Measurements from ENCODE around the gene USP48. TPM values are rescaled to one million over a fixed set of nuclear protein-coding genes. Genes with fewer than 3 reads are reported as not detected.

Gene USP48
- total RNA-seq, 1 donor from 2014 or later = 78.7 TPM

DNA sequence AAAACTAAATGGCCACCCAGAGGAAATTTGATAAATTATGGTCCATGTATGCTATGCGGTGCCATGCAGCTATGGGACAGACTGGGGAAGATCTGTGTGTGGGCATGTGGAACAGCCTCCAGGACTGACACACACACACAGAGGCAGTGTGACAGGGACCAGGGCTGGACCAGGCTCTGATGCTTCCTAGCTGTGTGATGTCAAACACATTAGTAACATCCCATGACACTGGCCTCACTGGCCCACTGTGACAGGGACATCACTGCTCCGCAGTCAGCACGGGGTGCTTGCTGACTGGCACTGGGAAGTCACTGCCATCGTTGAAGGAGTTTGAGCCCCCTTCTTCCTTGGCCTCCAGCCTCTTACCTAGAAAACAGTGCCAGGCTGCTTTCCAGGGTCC is 127.7 kb downstream of the USP48 start:
- Mint-ChIP-seq H3K27ac (ENCODE audit: unreplicated experiment) (no peak overlapping the region), H3K27me3 (ENCODE audit: unreplicated experiment) (peaks cover 16% of the 10 kb centered on the region), H3K4me1 (ENCODE audit: low read depth, unreplicated experiment) (peaks cover 8% of the 10 kb centered on the region), H3K4me3 (ENCODE audit: unreplicated experiment) (no peak overlapping the region), H3K36me3 (ENCODE audit: unreplicated experiment) (no peaks in the 10 kb centered on the region), H3K9me3 (ENCODE audit: unreplicated experiment) (no peaks in the 10 kb centered on the region)
- TF ChIP-seq, protein P1, sequence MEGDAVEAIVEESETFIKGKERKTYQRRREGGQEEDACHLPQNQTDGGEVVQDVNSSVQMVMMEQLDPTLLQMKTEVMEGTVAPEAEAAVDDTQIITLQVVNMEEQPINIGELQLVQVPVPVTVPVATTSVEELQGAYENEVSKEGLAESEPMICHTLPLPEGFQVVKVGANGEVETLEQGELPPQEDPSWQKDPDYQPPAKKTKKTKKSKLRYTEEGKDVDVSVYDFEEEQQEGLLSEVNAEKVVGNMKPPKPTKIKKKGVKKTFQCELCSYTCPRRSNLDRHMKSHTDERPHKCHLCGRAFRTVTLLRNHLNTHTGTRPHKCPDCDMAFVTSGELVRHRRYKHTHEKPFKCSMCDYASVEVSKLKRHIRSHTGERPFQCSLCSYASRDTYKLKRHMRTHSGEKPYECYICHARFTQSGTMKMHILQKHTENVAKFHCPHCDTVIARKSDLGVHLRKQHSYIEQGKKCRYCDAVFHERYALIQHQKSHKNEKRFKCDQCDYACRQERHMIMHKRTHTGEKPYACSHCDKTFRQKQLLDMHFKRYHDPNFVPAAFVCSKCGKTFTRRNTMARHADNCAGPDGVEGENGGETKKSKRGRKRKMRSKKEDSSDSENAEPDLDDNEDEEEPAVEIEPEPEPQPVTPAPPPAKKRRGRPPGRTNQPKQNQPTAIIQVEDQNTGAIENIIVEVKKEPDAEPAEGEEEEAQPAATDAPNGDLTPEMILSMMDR (IDR thresholded peaks at IDR 0.05; ENCODE audit: partially characterized antibody, unreplicated experiment) = no peak
- no peak for DNase-seq

- Mint-ChIP-seq H3K4me1 (ENCODE audit: low read depth, unreplicated experiment) (peaks cover 8% of the 10 kb centered on the region), H3K9me3 (ENCODE audit: unreplicated experiment) (no peaks in the 10 kb centered on the region), H3K36me3 (ENCODE audit: unreplicated experiment) (no peaks in the 10 kb centered on the region), H3K27me3 (ENCODE audit: unreplicated experiment) (peaks cover 14% of the 10 kb centered on the region), H3K4me3 (ENCODE audit: unreplicated experiment) (no peak overlapping the region), H3K27ac (ENCODE audit: unreplicated experiment) (no peak overlapping the region)
- TF ChIP-seq, protein P1 (IDR thresholded peaks at IDR 0.05; ENCODE audit: partially characterized antibody, unreplicated experiment) = no peak
- DNase-seq = no peak
These were observed 128.7 kb downstream of the USP48 start for GRCh38 chr1:21654209-21654608.

DNA sequence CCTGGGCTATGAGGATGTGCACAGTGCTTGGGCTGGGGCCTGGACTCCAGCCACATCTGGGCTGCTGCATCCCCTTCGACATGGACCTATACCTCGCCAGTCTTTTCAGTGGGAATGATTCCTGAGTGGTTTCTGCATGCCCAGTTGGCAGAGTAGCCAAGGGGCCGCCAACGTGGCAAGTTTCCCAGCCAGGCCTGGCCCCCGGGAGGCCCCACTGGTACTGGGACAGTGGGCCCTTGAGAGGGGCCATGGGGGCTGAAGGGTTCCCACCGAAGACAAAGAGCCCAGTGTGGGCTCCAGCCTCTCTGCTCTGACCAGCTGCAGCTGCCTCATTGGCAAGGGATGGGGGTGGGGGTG is 129.2 kb downstream of the USP48 start:
- Mint-ChIP-seq H3K4me3 (ENCODE audit: unreplicated experiment) (no peak overlapping the region), H3K9me3 (ENCODE audit: unreplicated experiment) (no peaks in the 10 kb centered on the region), H3K27me3 (ENCODE audit: unreplicated experiment) (peaks cover 17% of the 10 kb centered on the region), H3K4me1 (ENCODE audit: low read depth, unreplicated experiment) (peaks cover 8% of the 10 kb centered on the region), H3K27ac (ENCODE audit: unreplicated experiment) (no peak overlapping the region), H3K36me3 (ENCODE audit: unreplicated experiment) (no peaks in the 10 kb centered on the region)
- TF ChIP-seq, protein P1 (IDR thresholded peaks at IDR 0.05; ENCODE audit: partially characterized antibody, unreplicated experiment) = no peak
- DNase-seq = no peak

- H3K4me1 Mint-ChIP-seq (ENCODE audit: low read depth, unreplicated experiment) = peaks cover 8% of the 10 kb centered on the region
- no peak overlapping the region for H3K27ac Mint-ChIP-seq (ENCODE audit: unreplicated experiment)
- no peaks in the 10 kb centered on the region for H3K36me3 Mint-ChIP-seq (ENCODE audit: unreplicated experiment)
- H3K9me3 Mint-ChIP-seq (ENCODE audit: unreplicated experiment) = no peaks in the 10 kb centered on the region
- DNase-seq = no peak
- H3K27me3 Mint-ChIP-seq (ENCODE audit: unreplicated experiment) = peaks cover 17% of the 10 kb centered on the region
- no peak overlapping the region for H3K4me3 Mint-ChIP-seq (ENCODE audit: unreplicated experiment)
- TF ChIP-seq, protein P1 (IDR thresholded peaks at IDR 0.05; ENCODE audit: partially characterized antibody, unreplicated experiment) = no peak
These were observed 129.8 kb downstream of the USP48 start for GRCh38 chr1:21652937-21653743.
